ENCODE results near the gene SPATS2.
A peak's percentile ranks its signal among the peaks of the same experiment; 100 is the strongest.
"Not testable (repeated sequence)": the region's sequence is repeated elsewhere in the genome, so short reads cannot be mapped to it uniquely, and the experiment has no call there.

Gene SPATS2

GRCh38 chr12:49367381-49368239 is at the start of gene SPATS2:
Gene SPATS2, plus strand, starts transcription at chr12:49367462. Its CDS starts 93,551 bp downstream, at chr12:49461013.
- peak; percentile 35 for DNase-seq (ENCODE audit: low read depth)

- DNase-seq (ENCODE audit: low read depth) = not testable (repeated sequence)
These were observed 46.7 kb upstream of the SPATS2 start for GRCh38 chr12:49320411-49321103.

GRCh38 chr12:49322367-49322707 is 44.9 kb upstream of the SPATS2 start:
- DNase-seq (ENCODE audit: low read depth) = no peak

GRCh38 chr12:49322708-49323523 is 44.3 kb upstream of the SPATS2 start, which contains the start of gene TROAP:
Gene TROAP, plus strand, starts transcription at chr12:49323255. Its CDS starts 354 bp downstream, at chr12:49323609.
- DNase-seq (ENCODE audit: low read depth) = peak; percentile 98

GRCh38 chr12:49323524-49324097 is 43.7 kb upstream of the SPATS2 start:
- DNase-seq (ENCODE audit: low read depth) = no peak

GRCh38 chr12:49325606-49326005 is 41.7 kb upstream of the SPATS2 start:
- no peak for DNase-seq (ENCODE audit: low read depth)

GRCh38 chr12:49327368-49327767 is 39.9 kb upstream of the SPATS2 start:
- no peak for DNase-seq (ENCODE audit: low read depth)

- no peak for DNase-seq (ENCODE audit: low read depth)
These were observed 39.4 kb upstream of the SPATS2 start for GRCh38 chr12:49327887-49328286.

GRCh38 chr12:49328816-49329215 is 38.4 kb upstream of the SPATS2 start:
- DNase-seq (ENCODE audit: low read depth) = no peak

GRCh38 chr12:49330032-49330619 is 37.1 kb upstream of the SPATS2 start:
- no peak for DNase-seq (ENCODE audit: low read depth)

- no peak for DNase-seq (ENCODE audit: low read depth)
These were observed 36.5 kb upstream of the SPATS2 start for GRCh38 chr12:49330631-49331379.

- DNase-seq (ENCODE audit: low read depth) = peak; percentile 79
These were observed 35.7 kb upstream of the SPATS2 start for GRCh38 chr12:49331380-49332222.

- DNase-seq (ENCODE audit: low read depth) = no peak
These were observed 34.8 kb upstream of the SPATS2 start for GRCh38 chr12:49332441-49332861.

GRCh38 chr12:49332891-49333371 is 34.3 kb upstream of the SPATS2 start:
- no peak for DNase-seq (ENCODE audit: low read depth)

- not testable (repeated sequence) for DNase-seq (ENCODE audit: low read depth)
These were observed 33.5 kb upstream of the SPATS2 start for GRCh38 chr12:49333778-49334177.

GRCh38 chr12:49334226-49334625 is 33.0 kb upstream of the SPATS2 start:
- no peak for DNase-seq (ENCODE audit: low read depth)

- no peak for DNase-seq (ENCODE audit: low read depth)
These were observed 32.6 kb upstream of the SPATS2 start for GRCh38 chr12:49334681-49335080.

- DNase-seq (ENCODE audit: low read depth) = no peak
These were observed 31.9 kb upstream of the SPATS2 start for GRCh38 chr12:49335118-49335954.
